GM18502 (cell line): ENCODE results near the gene ZBTB40.

Source experiments
- ATAC-seq: cut with Tn5 transposase; IDR thresholded peaks from one replicate; pipeline ENCODE4 v1.9.1; 2021; ENCODE audit warnings: mild to moderate bottlenecking; ENCODE audit not compliant: unreplicated experiment, poor library complexity

ZBTB40 gene

GRCh38 chr1:22578732-22579361, 127.2 kb downstream of the ZBTB40 start:
- ATAC-seq = no peak

- no peak for ATAC-seq
These were observed 128.0 kb downstream of the ZBTB40 start for GRCh38 chr1:22579541-22580155.
